Measurements from ENCODE around the gene GCLM. TPM values are rescaled to one million over a fixed set of nuclear protein-coding genes. Genes with fewer than 3 reads are reported as not detected.
A peak's percentile ranks its signal among the peaks of the same experiment; 100 is the strongest.

The GCLM gene
- total and polyA plus RNA-seq, 9 of the 15 experiments (the other 6 are each of a cell fraction or from before 2014, with no cell fraction given), result 9.3 to 71.6 (median 24.5) TPM

DNA sequence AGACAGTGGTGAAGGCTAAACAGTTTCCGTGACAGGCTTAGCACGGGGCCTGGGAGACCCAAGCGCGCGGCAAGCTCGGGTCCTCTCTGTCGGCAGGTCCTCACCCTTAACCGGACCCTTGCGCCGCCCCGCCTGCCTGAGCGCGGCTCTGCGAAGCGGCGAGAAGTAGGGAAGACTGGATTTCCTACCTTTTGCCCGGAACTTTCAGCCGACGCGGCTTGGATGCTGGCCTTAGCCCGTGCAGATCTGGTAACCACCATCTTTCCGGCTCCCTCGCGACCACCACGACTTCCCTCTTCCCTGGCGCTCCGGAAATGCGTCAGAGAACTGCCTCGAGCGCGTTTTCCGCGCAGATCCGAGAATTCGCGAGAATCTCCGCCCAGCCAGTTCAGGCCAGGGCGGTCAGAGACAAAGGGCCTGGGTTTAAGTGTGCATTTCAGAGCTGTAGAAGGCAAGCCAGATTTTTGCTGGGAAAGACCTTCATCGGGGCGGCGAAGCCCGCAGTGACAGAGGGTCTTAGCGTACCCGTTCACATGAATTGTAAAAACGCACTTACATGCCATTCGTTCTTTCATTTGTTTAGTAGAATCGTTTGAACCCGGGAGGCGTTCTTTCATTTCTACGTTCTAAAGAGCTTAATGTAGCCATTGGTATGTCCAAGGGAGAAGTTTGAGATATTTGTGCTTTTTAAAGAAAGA lies 30.2 kb downstream of the GCLM start, which contains the start of gene DNTTIP2 (continued):
- TF ChIP-seq ZNF764 (CRISPR knock-in tag; IDR thresholded peaks at IDR 0.05; ENCODE audit: low read depth) (no peak), ATF7 (IDR thresholded peaks at IDR 0.05) (peak; percentile 38; the same call in 1 of the 2 replicates), NFIC (IDR thresholded peaks at IDR 0.05) (peak; percentile 55), ZBTB7A (IDR thresholded peaks at IDR 0.05; ENCODE audit: borderline replicate concordance, control insufficient read depth, low read depth, low read length) (peak; percentile 79; the same call in 1 of the 2 replicates), ZFPM2 (CRISPR knock-in tag; IDR thresholded peaks at IDR 0.05) (no peak; the same call in 1 of the 2 replicates), SMARCA5 (IDR thresholded peaks at IDR 0.05) (no peak), EZH2 (IDR thresholded peaks at IDR 0.05; ENCODE audit: borderline replicate concordance, low read depth, low read length) (no peak), JUN (IDR thresholded peaks at IDR 0.05; ENCODE audit: borderline replicate concordance, low read depth, low read length) (no peak), JUN (CRISPR knock-in tag; IDR thresholded peaks at IDR 0.05; ENCODE audit: borderline replicate concordance) (no peak; the same call in 1 of the 2 replicates), JUNB (CRISPR knock-in tag; conservative IDR thresholded peaks at IDR 0.05) (no peak), DPF2 (IDR thresholded peaks at IDR 0.05) (no peak), NFIX (CRISPR knock-in tag; IDR thresholded peaks at IDR 0.05; ENCODE audit: low read depth) (no peak), RNF2 (IDR thresholded peaks at IDR 0.05) (peak; percentile 60; the same call in 1 of the 2 replicates), TAF9B (IDR thresholded peaks at IDR 0.05; ENCODE audit: partially characterized antibody) (peak; percentile 89), POLR2H (tag; IDR thresholded peaks at IDR 0.05; ENCODE audit: low read depth) (peak; percentile 95), MED1 (CRISPR knock-in tag; IDR thresholded peaks at IDR 0.05; ENCODE audit: borderline replicate concordance) (no peak)
- TF ChIP-seq, protein P1, sequence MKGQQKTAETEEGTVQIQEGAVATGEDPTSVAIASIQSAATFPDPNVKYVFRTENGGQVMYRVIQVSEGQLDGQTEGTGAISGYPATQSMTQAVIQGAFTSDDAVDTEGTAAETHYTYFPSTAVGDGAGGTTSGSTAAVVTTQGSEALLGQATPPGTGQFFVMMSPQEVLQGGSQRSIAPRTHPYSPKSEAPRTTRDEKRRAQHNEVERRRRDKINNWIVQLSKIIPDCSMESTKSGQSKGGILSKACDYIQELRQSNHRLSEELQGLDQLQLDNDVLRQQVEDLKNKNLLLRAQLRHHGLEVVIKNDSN (CRISPR knock-in tag; IDR thresholded peaks at IDR 0.05), result no peak
- TF ChIP-seq, protein P2, sequence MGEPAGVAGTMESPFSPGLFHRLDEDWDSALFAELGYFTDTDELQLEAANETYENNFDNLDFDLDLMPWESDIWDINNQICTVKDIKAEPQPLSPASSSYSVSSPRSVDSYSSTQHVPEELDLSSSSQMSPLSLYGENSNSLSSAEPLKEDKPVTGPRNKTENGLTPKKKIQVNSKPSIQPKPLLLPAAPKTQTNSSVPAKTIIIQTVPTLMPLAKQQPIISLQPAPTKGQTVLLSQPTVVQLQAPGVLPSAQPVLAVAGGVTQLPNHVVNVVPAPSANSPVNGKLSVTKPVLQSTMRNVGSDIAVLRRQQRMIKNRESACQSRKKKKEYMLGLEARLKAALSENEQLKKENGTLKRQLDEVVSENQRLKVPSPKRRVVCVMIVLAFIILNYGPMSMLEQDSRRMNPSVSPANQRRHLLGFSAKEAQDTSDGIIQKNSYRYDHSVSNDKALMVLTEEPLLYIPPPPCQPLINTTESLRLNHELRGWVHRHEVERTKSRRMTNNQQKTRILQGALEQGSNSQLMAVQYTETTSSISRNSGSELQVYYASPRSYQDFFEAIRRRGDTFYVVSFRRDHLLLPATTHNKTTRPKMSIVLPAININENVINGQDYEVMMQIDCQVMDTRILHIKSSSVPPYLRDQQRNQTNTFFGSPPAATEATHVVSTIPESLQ (CRISPR knock-in tag; IDR thresholded peaks at IDR 0.05), result peak; percentile 33
- TF ChIP-seq, protein P3, sequence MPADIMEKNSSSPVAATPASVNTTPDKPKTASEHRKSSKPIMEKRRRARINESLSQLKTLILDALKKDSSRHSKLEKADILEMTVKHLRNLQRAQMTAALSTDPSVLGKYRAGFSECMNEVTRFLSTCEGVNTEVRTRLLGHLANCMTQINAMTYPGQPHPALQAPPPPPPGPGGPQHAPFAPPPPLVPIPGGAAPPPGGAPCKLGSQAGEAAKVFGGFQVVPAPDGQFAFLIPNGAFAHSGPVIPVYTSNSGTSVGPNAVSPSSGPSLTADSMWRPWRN (IDR thresholded peaks at IDR 0.05; ENCODE audit: low read depth), result no peak
- TF ChIP-seq, protein P4, sequence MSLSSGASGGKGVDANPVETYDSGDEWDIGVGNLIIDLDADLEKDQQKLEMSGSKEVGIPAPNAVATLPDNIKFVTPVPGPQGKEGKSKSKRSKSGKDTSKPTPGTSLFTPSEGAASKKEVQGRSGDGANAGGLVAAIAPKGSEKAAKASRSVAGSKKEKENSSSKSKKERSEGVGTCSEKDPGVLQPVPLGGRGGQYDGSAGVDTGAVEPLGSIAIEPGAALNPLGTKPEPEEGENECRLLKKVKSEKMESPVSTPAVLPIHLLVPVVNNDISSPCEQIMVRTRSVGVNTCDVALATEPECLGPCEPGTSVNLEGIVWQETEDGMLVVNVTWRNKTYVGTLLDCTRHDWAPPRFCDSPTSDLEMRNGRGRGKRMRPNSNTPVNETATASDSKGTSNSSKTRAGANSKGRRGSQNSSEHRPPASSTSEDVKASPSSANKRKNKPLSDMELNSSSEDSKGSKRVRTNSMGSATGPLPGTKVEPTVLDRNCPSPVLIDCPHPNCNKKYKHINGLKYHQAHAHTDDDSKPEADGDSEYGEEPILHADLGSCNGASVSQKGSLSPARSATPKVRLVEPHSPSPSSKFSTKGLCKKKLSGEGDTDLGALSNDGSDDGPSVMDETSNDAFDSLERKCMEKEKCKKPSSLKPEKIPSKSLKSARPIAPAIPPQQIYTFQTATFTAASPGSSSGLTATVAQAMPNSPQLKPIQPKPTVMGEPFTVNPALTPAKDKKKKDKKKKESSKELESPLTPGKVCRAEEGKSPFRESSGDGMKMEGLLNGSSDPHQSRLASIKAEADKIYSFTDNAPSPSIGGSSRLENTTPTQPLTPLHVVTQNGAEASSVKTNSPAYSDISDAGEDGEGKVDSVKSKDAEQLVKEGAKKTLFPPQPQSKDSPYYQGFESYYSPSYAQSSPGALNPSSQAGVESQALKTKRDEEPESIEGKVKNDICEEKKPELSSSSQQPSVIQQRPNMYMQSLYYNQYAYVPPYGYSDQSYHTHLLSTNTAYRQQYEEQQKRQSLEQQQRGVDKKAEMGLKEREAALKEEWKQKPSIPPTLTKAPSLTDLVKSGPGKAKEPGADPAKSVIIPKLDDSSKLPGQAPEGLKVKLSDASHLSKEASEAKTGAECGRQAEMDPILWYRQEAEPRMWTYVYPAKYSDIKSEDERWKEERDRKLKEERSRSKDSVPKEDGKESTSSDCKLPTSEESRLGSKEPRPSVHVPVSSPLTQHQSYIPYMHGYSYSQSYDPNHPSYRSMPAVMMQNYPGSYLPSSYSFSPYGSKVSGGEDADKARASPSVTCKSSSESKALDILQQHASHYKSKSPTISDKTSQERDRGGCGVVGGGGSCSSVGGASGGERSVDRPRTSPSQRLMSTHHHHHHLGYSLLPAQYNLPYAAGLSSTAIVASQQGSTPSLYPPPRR (CRISPR knock-in tag; IDR thresholded peaks at IDR 0.05; ENCODE audit: borderline replicate concordance), result peak; percentile 86; the same call in 1 of the 2 replicates

All from K562 (cell line).